HG03139 (cell line): ENCODE measurements around the gene CABP4.

ENCODE experiments used
- ATAC-seq: cut with Tn5 transposase; IDR thresholded peaks from one replicate; pipeline ENCODE4 v1.9.1; 2021; ENCODE audit not compliant: unreplicated experiment

Gene CABP4

DNA sequence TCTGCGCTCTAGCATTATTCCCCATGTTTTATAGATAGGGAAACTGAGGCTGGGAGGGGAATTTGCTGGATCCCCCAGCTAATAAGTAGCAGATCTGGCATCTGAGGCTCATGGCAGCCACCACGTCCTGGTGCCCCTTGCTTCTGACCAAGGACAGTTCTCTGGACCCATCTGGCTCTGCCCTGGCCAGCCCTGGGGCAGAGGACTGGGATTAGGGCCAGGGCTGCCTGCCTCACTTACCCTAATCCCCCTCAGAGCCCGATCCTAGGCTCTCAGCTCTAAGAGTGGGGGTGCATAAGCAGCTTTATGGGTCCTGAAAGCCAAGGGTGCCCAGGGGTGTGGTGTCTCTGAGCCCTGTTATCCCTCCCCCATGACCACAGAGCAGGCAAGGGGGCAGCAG lies at the start of gene CABP4:
Gene CABP4 (plus strand): TSS at position 301 of the 400 bp plus-strand sequence. CDS start 70 bp downstream, at position 371.
- no peak for ATAC-seq

DNA sequence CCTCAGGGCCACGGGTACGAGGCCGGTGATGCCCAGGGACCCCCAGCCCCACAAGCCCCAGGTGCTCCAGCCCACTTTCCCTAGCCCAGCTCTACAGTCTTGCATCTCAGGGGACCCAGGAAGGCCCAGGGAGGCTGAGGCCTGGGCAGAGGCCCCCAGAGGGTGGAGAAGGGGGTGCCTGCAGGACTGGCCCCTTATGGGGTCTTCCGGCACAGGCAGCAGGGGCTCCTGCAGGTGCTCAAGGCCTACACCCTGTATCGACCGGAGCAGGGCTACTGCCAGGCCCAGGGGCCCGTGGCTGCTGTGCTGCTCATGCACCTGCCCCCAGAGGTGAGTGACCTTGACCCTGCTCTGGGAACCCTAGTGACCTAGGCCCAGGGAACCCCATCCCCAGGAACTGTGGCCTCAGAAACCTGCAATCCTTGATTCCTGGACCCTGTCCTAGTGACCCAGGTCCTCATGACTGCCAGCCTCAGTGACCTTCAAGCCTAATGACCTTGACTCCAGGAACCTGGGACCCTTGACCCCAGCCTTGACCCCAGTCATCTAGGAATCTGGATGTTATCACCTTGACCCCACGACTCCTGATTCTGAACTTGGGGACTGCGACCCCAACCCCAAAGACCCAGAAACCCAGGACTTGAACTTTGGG lies 49.3 kb upstream of the CABP4 start:
- ATAC-seq, result no peak

DNA sequence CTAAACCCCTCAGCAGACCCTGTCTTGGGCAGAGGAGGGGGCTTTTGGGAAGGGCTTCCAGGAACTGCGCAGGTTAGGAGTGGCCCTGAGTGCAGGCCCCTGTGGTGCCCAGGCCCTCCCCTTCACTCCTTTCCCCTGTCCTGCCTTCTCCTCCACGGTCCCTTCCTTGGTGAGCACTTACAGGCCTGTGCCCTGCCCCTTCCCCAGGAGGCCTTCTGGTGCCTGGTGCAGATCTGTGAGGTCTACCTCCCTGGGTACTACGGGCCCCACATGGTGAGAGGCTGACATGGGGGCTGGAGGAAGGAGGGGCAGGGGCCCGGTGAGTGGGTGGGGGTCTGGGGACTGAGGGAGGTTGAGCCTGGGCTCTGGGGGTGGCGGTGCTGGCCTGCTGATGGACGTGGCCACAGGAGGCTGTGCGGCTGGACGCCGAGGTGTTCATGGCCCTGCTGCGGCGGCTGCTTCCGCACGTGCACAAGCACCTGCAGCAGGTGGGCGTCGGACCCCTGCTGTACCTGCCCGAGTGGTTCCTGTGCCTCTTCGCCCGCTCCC lies 48.7 kb upstream of the CABP4 start:
- no peak for ATAC-seq

GRCh38 chr11:67406969-67407687 lies 48.0 kb upstream of the CABP4 start:
- ATAC-seq, result no peak

- ATAC-seq, result no peak
Measured at GRCh38 chr11:67407688-67408163, 47.4 kb upstream of the CABP4 start.

- ATAC-seq, result no peak
Measured at GRCh38 chr11:67408437-67409200, 46.5 kb upstream of the CABP4 start.

- ATAC-seq, result no peak
Measured at GRCh38 chr11:67409261-67409666, 45.9 kb upstream of the CABP4 start.

DNA sequence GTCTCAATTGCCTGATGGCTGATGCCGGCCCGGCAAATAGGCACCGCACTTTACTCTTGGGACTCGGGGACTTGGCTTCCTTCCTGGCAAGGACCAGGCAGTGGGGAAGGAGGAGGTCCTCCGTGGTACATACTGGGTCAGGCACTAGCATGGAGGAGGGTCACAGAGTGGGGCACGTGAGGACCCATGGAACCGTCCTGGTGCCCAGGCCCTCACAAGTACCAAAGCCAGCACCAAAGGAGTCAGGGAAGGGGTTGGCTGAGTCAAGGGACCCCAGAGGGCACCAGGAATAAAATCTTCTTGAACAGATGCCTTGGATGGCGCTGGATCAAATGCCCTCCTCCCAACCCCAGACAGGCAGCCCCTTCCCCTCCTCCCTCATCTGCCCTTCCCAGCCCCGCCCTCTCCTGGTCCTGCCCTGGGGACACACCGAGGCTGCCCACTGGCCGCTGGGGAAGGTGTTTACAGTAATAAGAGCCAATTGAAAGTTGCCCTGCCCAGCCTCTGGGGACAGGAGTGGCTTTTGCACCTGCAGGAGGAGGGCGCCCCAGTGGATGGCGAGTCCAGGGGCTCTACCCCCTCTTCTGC lies 45.3 kb upstream of the CABP4 start:
- ATAC-seq, result no peak

GRCh38 chr11:67410369-67410831 lies 44.8 kb upstream of the CABP4 start:
- ATAC-seq, result no peak

- ATAC-seq, result no peak
Measured at GRCh38 chr11:67410984-67411784, 44.0 kb upstream of the CABP4 start.

- ATAC-seq, result no peak
Measured at GRCh38 chr11:67411785-67412152, 43.4 kb upstream of the CABP4 start.

DNA sequence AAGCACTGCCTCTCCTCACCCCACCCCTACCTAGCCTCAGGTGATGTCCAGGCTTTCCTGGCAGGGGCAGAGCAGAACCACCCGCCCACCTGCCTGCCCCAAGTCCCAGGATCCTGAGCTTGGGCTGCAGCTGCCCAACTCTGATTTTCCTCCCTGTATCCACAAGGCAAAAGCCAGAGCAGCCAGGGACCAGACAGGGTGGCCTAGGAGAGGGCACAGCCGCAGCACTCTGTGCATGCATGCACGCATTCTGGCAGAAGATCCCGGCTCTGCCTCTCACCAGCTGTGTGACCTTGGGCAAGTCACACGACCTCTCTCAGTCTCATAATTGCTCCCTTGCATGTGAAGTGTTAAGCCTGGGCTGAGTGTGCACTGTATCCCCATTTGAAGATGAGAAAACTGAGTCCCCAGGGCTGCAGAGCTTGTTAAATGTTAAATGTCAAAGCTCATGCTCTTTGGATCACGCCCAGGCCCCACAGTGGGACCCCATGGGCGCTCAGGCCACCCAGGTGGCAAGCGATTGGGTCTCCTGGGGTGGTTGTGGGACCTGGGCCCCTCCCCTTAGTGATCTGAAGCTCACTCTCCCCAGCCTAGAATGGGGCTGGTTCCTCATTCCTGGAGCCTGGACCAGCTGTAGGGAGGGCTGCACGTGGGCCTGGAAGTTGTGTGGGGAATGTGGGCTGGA lies 42.5 kb upstream of the CABP4 start:
- ATAC-seq, result no peak

- no peak for ATAC-seq
Measured at GRCh38 chr11:67413266-67413849, 41.8 kb upstream of the CABP4 start.

GRCh38 chr11:67415501-67416304 lies 39.5 kb upstream of the CABP4 start, which contains the start of gene CARNS1:
Gene CARNS1, plus strand, starts transcription at chr11:67415678. Its CDS starts 522 bp downstream, at chr11:67416200.
- ATAC-seq, result no peak

DNA sequence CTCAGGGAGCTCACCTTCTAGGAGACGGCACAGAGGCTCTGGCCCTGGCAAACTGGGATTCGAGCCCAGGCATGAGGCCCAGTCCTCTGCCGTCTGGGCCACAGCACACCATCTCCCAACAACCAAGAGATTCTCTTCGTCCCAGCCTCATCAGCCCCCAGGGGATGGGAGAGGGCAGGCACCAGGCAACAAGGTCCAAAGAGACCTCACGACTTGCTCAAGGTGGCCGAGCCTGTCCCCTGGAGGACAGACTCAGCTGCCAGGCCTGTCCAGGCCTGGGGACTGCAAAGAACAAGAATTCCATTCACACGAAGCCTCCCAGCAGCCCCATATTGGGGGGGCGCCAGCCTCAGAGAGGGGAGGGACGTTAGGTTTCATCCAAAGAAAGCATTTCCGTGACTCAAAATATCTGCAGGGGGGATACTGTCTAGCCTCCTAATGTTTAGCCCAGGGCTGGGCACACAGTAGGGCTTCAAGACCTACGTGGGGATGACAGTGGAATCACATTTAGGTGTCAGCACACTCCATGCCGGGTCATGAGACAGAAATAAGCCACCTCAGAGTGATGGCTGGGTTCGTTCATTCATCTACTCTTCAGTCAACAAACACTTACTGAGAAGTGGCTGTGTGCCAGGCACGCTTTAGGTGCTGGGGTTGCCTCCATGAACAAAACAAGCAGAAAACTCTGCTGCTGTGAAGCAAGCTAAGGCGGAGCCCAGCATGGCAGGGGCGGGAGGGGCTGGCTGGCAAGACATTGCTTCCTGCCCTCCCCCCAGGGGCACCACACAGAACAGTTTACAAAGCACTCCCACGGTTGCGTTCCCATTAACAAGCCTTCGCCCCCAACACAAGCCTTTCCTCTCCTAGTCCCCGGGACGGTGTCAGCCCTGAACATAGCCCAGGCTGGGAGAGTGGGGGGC lies 38.5 kb upstream of the CABP4 start:
- no peak for ATAC-seq

GRCh38 chr11:67417425-67417824 lies 37.7 kb upstream of the CABP4 start:
- ATAC-seq, result no peak
